RWPE1 (cell line): ENCODE results near the gene ESPNL.

Experiments
- CTCF ChIA-PET: fragments of 350-600 bp; sonication (Branson Sonifier 250); formaldehyde crosslinking; extraction: SDS; loops from one replicate; lab custom pipeline; 2021; lab: Yijun Ruan, JAX
- POLR2A ChIA-PET: fragments of 400-600 bp; formaldehyde crosslinking; extraction: SDS; loops from one replicate; lab custom pipeline; 2020; ENCODE audit warnings: antibody characterized with exemption; ENCODE audit not compliant: low non-redundant PET; lab: Yijun Ruan, JAX
- DNase-seq: peaks from one replicate; pipeline ENCODE4 v3.0.0; 2012; ENCODE audit warnings: low spot score
- H3K27ac ChIP-seq: fragments of 450-650 bp; 2 replicates; pipeline ENCODE4 v1.5.1; 2017
- CTCF ChIP-seq: fragments of 450-650 bp; conservative IDR thresholded peaks from 2 replicates; pipeline ENCODE4 v1.5.1; 2017; ENCODE audit warnings: low read depth, mild to moderate bottlenecking

The ESPNL gene

DNA sequence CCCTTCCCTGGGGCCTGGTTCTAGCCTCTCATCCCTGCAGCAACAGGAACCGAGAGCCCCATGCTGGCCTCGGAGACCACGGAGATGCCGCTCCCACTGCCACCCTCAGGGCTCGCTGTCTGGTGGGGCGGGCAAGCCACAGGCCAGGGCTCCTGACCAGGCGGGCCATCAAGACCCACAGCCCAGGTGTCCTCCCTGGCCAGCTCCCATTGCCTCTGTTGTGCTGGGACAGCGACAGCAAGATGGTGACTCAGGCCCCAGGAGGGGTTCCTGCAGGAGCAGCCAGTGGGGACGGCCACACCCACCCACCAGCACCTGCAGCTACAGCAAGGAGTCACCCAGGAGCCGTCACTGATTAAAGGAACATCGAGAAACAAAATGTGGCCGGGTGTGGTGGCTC lies 45.7 kb downstream of the ESPNL start:
- POLR2A ChIA-PET = no interaction called here
- CTCF ChIA-PET = interaction anchor here (0.6 to 1.5 kb wide), 2 partner anchors 13 to 160 kb away, joined by 4 to 6 read pairs; partner anchors contain the start of gene ERFE
- no peak for DNase-seq
- TF ChIP-seq CTCF = no peak
- peak overlapping the region; percentile 71 for H3K27ac ChIP-seq

DNA sequence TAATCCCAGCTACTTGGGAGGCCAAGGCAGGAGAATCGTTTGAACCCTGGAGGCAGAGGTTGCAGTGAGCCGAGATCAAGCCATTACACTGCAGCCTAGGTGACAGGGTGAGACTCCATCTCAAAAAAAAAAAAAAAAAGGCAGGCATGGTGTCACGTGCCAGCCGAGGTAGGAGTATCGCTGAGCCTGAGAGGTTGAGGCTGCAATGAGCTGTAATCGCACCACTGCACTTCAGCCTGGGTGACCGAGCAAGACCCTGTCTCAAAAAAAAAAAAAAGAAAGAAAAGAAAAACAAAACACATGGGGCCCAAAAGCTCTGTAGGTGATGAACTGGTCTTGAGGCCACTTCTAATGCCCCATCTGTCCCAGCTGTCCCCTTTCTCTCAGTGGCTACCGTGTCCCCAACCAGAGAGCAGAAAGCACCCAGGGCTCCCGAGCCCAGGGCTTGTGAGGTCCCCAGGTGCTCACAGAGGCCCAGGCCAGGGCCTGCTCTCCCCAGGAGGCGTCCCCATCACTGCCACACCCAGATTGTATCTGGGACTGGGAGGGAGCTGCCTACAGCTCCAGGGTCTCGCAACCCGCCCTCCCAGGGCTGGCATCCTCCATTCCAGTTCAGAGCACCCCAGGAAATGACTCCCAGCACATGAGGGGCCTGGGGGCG lies 46.9 kb downstream of the ESPNL start:
- DNase-seq = no peak
- POLR2A ChIA-PET = no interaction called here
- CTCF ChIA-PET = interaction anchor here (0.7 to 1.5 kb wide), 4 partner anchors 9 to 288 kb away, joined by 3 to 6 read pairs (median 5); partner anchors contain the start of genes ERFE and KLHL30
- H3K27ac ChIP-seq = peak overlapping the region; percentile 13; the same call in 1 of the 2 replicates
- TF ChIP-seq CTCF = no peak

GRCh38 chr2:238148981-238149380 lies 48.8 kb downstream of the ESPNL start:
- ChIA-PET POLR2A (no interaction called here), CTCF (no interaction called here)
- H3K27ac ChIP-seq = no peak overlapping the region
- DNase-seq = no peak
- TF ChIP-seq CTCF = no peak

DNA sequence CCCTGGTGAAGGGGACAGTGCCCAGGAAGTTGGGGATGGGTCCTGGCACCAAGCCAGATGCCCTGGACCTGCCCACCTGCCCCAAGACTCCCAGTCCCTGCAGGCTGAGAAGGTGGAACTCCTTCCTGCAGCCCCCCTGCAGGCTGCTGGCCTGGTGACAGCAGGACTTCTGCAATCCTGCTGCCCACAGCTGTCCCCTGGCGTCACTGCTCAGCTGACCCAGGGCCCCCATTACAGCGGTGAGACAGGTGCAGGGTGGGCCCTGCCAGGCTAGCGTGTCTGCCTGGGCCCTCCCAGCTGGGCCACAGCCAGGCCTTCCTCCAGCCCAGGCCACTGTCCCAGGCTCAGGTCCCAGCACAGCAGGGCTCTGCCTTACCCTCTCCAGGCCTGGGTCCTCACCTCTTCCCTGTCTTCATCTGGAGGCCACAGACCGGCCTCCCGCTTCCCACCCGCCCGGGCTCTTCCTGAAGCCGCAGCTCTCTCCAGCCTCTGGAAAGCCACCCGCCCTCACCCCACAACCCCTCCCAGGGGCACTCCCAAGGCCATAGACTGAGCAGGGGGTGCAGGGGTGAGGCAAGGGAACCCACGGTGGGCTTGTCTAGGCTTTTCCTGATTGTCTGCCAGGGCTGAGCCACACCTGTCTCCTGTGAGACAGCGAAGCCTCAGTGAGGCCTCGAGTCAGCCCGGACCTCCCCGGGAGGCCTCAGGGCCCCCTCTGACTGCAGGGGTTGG lies 49.9 kb downstream of the ESPNL start:
- no peak overlapping the region for H3K27ac ChIP-seq
- DNase-seq = no peak
- no peak for TF ChIP-seq CTCF
- ChIA-PET POLR2A (no interaction called here), CTCF (no interaction called here)

GRCh38 chr2:238150686-238151085 lies 50.5 kb downstream of the ESPNL start:
- CTCF ChIA-PET = no interaction called here
- no peak for DNase-seq
- POLR2A ChIA-PET = no interaction called here
- no peak overlapping the region for H3K27ac ChIP-seq
- TF ChIP-seq CTCF = no peak

GRCh38 chr2:238151205-238151604 lies 51.1 kb downstream of the ESPNL start:
- TF ChIP-seq CTCF = no peak
- no peak overlapping the region for H3K27ac ChIP-seq
- POLR2A ChIA-PET = no interaction called here
- no peak for DNase-seq
- CTCF ChIA-PET = no interaction called here
